ENCODE results near the gene CTSD.

CTSD gene

DNA sequence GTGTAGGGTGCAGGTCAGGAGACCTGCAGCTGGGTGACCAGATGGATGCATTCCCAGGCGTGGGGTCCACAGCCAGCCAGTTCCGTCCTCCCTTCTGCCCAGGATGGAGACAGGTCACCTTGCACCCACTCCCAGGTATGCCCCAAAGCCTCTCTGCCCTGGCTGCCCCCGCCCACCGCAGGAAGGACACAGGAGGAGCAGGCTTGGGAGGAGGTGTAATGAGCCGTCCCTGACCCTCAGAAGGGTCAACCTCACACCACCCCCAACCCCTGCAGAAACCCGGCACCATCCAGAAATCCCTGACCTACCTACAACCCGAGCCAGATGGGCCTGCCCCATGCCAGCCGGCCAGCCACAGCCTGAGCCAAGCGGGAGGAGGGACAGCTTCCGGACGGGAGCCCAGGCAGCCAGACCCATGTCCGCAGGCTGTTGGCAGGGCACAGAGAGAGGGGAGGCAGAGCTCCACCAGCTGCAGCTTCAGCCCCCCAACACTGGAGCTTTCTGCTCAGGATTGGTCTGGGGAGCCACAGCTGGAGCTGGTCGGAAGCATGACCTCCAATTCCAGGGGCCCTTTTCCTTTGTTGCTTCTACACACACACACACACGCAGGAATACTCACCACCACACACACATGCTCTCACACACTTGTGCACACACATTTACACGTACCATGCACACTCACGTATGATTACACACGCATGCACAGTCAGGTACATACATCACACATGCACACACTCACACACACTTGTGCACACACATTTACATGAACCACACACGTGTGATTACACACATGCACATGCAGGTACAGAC lies 18.6 kb downstream of the CTSD start:
- no peak overlapping the region for H3K9ac ChIP-seq (ENCODE audit: low read depth, low read length)
- H3K4me3 ChIP-seq (ENCODE audit: low read length), result no peak overlapping the region
- H3K27me3 ChIP-seq (ENCODE audit: insufficient read depth, low read length), result peaks cover 74% of the 10 kb centered on the region
- peaks cover 5% of the 10 kb centered on the region; the same call in 1 of the 2 replicates for H3K9me3 ChIP-seq (ENCODE audit: insufficient read depth, low read depth, low read length)
- H3K36me3 ChIP-seq (ENCODE audit: insufficient read depth, low read depth, low read length), result no peaks in the 10 kb centered on the region
- no peaks in the 10 kb centered on the region; the same call in 1 of the 2 replicates for H3K4me1 ChIP-seq (ENCODE audit: insufficient read depth, low read length)
- no peak overlapping the region for H3K27ac ChIP-seq (ENCODE audit: low read length)

DNA sequence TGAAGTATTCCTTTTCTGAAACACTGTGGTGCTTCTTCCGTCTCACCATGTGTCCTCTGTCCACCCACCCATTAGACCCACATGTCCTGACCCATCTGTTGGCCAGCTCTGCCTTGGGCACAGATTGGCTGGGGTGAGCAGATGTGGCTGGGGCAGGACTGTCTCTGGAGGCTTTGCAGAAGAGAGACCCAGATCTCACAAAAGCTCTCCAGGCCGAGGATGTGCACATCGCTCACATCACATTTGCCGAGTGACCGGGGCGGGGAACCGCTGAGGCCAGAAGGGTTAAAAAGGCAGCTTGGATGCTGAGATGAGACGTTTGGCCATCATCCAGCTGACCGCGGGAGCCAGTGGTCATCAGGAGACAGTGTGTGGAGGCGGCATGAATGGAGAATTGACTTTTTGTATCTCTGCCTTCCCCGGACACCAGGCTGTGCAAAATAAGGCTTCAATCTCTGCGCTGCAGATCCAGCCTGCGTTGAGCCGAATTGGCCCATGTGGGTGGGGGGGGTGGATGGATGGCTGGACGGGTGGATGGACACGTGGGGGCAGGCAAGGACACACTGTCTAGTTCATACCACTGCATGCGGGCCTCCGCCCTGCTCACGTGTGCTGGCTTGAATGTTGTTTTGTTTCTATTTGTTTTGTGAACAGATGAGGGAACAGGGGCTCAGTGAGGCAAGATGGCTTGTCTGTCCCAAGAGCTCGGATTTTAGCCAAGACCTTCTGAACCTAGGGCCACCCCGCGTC lies 19.4 kb downstream of the CTSD start:
- Histone ChIP-seq H3K9ac (ENCODE audit: low read depth, low read length) (no peak overlapping the region), H3K4me1 (ENCODE audit: insufficient read depth, low read length) (no peaks in the 10 kb centered on the region), H3K9me3 (ENCODE audit: insufficient read depth, low read depth, low read length) (peaks cover 5% of the 10 kb centered on the region; the same call in 1 of the 2 replicates), H3K36me3 (ENCODE audit: insufficient read depth, low read depth, low read length) (no peaks in the 10 kb centered on the region), H3K27ac (ENCODE audit: low read length) (no peak overlapping the region), H3K27me3 (ENCODE audit: insufficient read depth, low read length) (peaks cover 73% of the 10 kb centered on the region), H3K4me3 (ENCODE audit: low read length) (no peak overlapping the region)

DNA sequence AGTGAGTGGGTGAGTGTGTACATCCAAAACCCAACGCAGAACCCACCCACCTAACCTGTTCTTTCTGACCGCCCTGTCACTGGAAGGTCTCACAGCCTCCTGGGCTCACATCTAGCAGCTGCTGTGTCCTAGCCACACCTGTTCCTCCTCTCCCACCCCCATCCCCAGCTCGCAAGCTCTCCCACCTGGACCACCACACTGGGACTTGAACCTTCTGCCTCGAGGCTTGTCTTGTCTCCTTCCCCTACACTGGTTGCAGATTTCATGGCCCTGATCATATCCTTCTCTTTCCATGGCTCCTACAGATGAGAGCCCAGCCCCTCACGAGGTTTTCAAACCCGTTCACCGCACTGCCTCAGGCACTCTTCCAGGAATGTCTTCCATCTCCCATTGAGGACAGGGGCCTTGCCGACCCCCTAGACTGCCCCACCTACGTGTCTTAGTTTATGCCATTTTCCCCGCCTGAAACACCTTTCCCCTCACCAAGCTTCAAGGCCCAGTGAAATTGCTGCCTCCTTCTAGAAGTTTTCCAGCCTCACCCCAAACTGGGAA lies 20.1 kb downstream of the CTSD start:
- Histone ChIP-seq H3K27ac (ENCODE audit: low read length) (no peak overlapping the region), H3K9ac (ENCODE audit: low read depth, low read length) (no peak overlapping the region), H3K27me3 (ENCODE audit: insufficient read depth, low read length) (peaks cover 70% of the 10 kb centered on the region), H3K4me3 (ENCODE audit: low read length) (no peak overlapping the region), H3K4me1 (ENCODE audit: insufficient read depth, low read length) (no peaks in the 10 kb centered on the region), H3K36me3 (ENCODE audit: insufficient read depth, low read depth, low read length) (no peaks in the 10 kb centered on the region), H3K9me3 (ENCODE audit: insufficient read depth, low read depth, low read length) (peaks cover 5% of the 10 kb centered on the region; the same call in 1 of the 2 replicates)

DNA sequence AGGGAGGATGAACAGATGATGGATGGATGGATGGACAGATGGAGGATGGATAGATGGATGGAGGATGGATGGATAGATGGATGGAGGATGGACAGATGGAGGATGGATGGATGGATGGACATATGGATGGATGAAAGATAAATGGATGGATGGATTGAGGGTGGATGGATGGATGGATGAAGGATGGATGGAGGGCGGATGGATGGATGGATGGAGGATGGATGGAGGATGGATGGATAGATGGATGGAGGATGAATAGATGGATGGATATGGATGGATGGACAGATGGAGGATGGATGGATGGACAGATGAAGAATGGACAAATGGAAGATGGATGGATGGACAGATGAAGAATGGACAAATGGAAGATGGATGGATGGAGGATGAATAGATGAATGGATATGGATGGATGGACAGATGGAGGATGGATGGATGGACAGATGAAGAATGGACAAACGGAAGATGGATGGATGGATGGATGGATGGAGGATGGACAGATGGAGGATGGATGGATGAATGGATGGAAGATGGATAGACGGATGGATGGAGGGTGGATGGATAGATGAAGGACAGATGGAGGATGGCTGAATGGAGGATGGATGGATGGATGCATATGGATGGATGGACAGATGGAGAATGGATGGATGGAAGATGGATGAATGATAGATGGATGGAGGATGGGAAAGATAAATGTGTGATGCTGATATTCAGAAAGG lies 20.7 kb downstream of the CTSD start:
- Histone ChIP-seq H3K4me1 (ENCODE audit: insufficient read depth, low read length) (no peaks in the 10 kb centered on the region), H3K9me3 (ENCODE audit: insufficient read depth, low read depth, low read length) (peaks cover 5% of the 10 kb centered on the region; the same call in 1 of the 2 replicates), H3K27me3 (ENCODE audit: insufficient read depth, low read length) (peaks cover 64% of the 10 kb centered on the region), H3K4me3 (ENCODE audit: low read length) (no peak overlapping the region), H3K27ac (ENCODE audit: low read length) (no peak overlapping the region), H3K36me3 (ENCODE audit: insufficient read depth, low read depth, low read length) (no peaks in the 10 kb centered on the region), H3K9ac (ENCODE audit: low read depth, low read length) (no peak overlapping the region)

DNA sequence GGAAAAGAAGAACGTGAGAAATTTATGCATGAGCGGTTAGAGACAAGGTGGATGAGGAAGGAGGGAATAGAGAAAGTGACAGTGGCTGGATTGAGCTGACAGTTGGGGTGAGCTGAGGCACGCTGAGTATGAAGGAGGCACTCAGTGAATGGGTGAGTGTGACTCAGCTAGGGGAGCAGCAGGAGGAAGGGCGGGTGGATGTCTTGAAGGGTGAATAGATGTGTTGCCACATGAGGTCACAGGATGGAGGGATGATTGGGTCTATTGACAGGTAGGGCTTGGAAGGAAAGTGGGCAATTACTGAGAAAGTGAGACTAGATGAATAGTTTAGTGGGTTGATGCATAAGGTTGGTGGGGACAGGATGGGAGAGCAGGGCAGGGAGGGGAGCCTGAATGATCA lies 21.4 kb downstream of the CTSD start:
- Histone ChIP-seq H3K36me3 (ENCODE audit: insufficient read depth, low read depth, low read length) (no peaks in the 10 kb centered on the region), H3K27ac (ENCODE audit: low read length) (no peak overlapping the region), H3K4me1 (ENCODE audit: insufficient read depth, low read length) (no peaks in the 10 kb centered on the region), H3K9ac (ENCODE audit: low read depth, low read length) (no peak overlapping the region), H3K9me3 (ENCODE audit: insufficient read depth, low read depth, low read length) (peaks cover 5% of the 10 kb centered on the region; the same call in 1 of the 2 replicates), H3K4me3 (ENCODE audit: low read length) (no peak overlapping the region), H3K27me3 (ENCODE audit: insufficient read depth, low read length) (peaks cover 63% of the 10 kb centered on the region)

DNA sequence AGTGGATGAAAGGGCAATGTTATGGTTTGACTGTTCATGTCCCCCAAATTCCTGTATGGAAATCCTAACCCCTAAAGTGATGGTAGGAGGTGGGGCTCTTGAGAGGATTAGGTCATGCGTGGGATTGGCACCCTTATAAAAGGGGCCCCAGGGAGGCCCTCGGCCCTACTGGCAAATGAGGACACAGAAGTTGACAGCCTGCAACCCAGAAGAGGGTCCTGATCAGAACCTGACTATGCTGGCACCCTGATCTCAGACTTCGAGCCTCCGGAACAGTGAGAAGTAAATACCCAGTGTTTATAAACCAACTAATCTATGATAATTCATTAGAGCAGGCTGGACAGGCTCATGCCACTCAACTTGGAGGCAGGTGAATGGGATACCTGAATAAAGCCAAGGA lies 22.0 kb downstream of the CTSD start:
- Histone ChIP-seq H3K4me3 (ENCODE audit: low read length) (no peak overlapping the region), H3K9ac (ENCODE audit: low read depth, low read length) (no peak overlapping the region), H3K27ac (ENCODE audit: low read length) (no peak overlapping the region), H3K4me1 (ENCODE audit: insufficient read depth, low read length) (no peaks in the 10 kb centered on the region), H3K36me3 (ENCODE audit: insufficient read depth, low read depth, low read length) (no peaks in the 10 kb centered on the region), H3K9me3 (ENCODE audit: insufficient read depth, low read depth, low read length) (peaks cover 5% of the 10 kb centered on the region; the same call in 1 of the 2 replicates), H3K27me3 (ENCODE audit: insufficient read depth, low read length) (peaks cover 62% of the 10 kb centered on the region)

DNA sequence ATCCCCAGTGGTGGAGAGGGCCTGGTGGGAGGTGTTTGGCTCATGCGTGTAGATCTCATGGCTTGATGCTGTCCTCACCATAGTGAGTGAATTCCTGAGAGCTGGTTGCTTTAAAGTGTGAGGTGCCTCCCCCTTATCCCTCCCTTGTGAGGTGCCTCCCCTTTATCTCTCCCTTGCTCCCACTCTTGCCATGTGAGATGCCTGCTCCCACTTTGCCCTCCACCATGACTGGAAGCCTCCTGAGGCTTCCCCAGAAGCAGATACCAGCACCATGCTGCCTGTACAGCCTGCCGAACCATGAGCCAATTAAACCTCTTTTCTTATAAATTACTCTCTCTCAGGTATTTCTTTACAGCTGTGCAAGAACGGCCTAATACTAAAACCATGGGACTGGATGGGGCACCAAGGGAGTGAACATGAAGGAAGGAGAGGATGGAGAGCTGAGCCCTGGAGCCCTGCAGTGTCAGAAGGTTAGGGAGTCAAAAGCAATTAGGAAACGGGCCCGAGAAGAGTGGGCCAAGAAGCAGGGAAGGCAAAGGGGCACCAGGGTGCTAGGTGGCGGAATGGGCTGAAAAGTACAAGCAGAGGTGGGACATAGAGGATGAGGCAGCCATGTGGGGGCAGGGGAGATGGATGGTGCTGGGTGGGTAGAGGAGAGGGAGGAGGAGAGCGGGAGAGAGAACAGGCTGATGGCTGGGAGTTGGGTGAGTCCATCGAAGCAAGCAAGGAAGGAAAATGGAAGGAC lies 22.8 kb downstream of the CTSD start:
- H3K4me3 ChIP-seq (ENCODE audit: low read length), result no peak overlapping the region
- H3K9ac ChIP-seq (ENCODE audit: low read depth, low read length), result no peak overlapping the region
- peaks cover 5% of the 10 kb centered on the region; the same call in 1 of the 2 replicates for H3K9me3 ChIP-seq (ENCODE audit: insufficient read depth, low read depth, low read length)
- H3K27ac ChIP-seq (ENCODE audit: low read length), result no peak overlapping the region
- H3K27me3 ChIP-seq (ENCODE audit: insufficient read depth, low read length), result peaks cover 63% of the 10 kb centered on the region
- no peaks in the 10 kb centered on the region for H3K36me3 ChIP-seq (ENCODE audit: insufficient read depth, low read depth, low read length)
- H3K4me1 ChIP-seq (ENCODE audit: insufficient read depth, low read length), result no peaks in the 10 kb centered on the region

DNA sequence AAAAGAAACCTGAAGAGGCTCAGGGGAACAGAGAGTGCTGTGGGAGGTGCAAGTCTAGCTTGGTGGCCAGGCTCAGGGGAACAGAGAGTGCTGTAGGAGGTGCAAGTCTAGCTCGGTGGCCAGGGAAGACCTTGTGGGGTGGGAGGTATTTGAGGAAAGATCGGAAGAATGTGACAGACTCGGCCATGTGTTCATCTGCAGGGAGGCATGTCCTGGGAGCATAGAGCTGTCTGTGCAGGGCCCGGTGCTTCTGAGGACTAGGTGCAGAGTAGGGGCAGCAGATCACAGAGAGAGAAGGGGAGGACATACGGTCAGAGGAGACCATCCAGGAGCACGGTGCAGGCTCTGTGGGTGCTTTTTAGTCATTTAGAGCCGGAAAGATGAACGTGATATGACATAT lies 24.2 kb downstream of the CTSD start:
- Histone ChIP-seq H3K4me1 (ENCODE audit: insufficient read depth, low read length) (no peaks in the 10 kb centered on the region), H3K27ac (ENCODE audit: low read length) (no peak overlapping the region), H3K9ac (ENCODE audit: low read depth, low read length) (no peak overlapping the region), H3K4me3 (ENCODE audit: low read length) (no peak overlapping the region), H3K27me3 (ENCODE audit: insufficient read depth, low read length) (peaks cover 64% of the 10 kb centered on the region), H3K9me3 (ENCODE audit: insufficient read depth, low read depth, low read length) (no peaks in the 10 kb centered on the region), H3K36me3 (ENCODE audit: insufficient read depth, low read depth, low read length) (no peaks in the 10 kb centered on the region)

DNA sequence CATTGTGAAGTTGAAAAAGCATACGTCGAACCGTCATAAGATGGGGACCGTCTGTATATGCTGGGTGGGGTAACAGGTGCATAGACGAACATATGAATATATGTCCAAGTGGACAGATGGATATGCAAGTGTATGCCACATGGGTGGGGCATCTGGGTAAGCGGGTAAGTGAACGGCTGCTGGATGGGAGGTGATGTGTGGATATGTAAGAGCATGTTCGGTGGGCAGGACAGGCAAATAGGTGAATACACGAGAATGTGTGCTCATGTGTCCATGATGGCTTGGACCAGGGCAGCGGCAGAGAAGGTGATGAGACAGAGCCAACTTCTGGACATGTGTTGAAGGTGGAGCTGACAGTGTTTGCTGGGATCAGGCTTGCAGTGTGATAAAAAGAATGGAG lies 25.3 kb downstream of the CTSD start:
- Histone ChIP-seq H3K27ac (ENCODE audit: low read length) (no peak overlapping the region), H3K4me1 (ENCODE audit: insufficient read depth, low read length) (no peaks in the 10 kb centered on the region), H3K27me3 (ENCODE audit: insufficient read depth, low read length) (peaks cover 65% of the 10 kb centered on the region), H3K4me3 (ENCODE audit: low read length) (no peak overlapping the region), H3K36me3 (ENCODE audit: insufficient read depth, low read depth, low read length) (no peaks in the 10 kb centered on the region), H3K9ac (ENCODE audit: low read depth, low read length) (no peak overlapping the region), H3K9me3 (ENCODE audit: insufficient read depth, low read depth, low read length) (no peaks in the 10 kb centered on the region)

DNA sequence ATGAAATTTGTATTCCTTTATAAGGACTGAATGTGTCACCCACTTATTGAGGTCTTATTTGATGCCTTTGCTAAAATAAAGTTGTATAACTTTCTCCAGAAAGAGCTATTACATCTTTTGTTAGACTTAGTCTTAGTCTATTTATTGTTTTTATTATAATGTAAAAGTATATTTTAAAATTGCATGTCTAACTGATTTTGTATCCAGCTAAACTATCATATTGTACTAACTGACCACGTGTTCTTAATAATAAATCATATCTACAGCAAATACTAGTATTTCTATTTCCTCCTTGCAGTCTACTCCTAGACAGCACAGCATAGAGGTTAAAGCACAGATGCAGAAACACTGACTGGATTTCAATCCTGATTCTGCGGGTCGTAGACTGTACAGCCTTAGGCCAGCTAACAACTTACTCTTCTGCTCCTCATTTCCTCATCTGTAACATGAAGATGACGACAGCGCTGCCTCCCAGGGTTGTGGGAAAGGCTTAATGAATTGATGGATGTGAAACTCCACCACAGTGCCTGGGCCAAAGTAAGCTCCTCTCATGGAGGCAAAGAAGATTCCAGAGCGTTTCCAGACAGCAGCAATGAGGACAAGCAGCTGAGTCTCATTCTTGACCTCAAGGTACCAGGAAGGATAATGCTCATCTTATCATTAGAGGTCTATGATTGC lies 26.5 kb downstream of the CTSD start:
- H3K4me1 ChIP-seq (ENCODE audit: insufficient read depth, low read length), result no peaks in the 10 kb centered on the region

More for the DNA sequence above, 26.5 kb downstream of the CTSD start:
- Histone ChIP-seq H3K36me3 (ENCODE audit: insufficient read depth, low read depth, low read length) (no peaks in the 10 kb centered on the region), H3K4me3 (ENCODE audit: low read length) (no peak overlapping the region), H3K9me3 (ENCODE audit: insufficient read depth, low read depth, low read length) (no peaks in the 10 kb centered on the region), H3K9ac (ENCODE audit: low read depth, low read length) (no peak overlapping the region), H3K27ac (ENCODE audit: low read length) (no peak overlapping the region), H3K27me3 (ENCODE audit: insufficient read depth, low read length) (peaks cover 60% of the 10 kb centered on the region)

Data from iPS-20b (cell line).